Activated naive CD4-positive, alpha-beta T cell treated with anti-CD3 and anti-CD28 coated beads for 36 hours (primary cell): ENCODE data around the gene FRMD4B. TPM values are rescaled to one million over a fixed set of nuclear protein-coding genes. Genes with fewer than 3 reads are reported as not detected.

Experiments
- CTCF ChIA-PET: fragments of 350-600 bp; sonication (Branson Sonifier 250); formaldehyde crosslinking; loops from one replicate; lab custom pipeline; 2021; ENCODE audit warnings: antibody characterized with exemption; lab: Charles Lee
- DNase-seq: peaks from one replicate; pipeline ENCODE4 v3.0.0-alpha.2; 2020
- H3K27ac Mint-ChIP-seq: one replicate; pipeline ENCODE4 v1.8.0; 2021; ENCODE audit warnings: mild to moderate bottlenecking, mixed read lengths
- H3K27me3 Mint-ChIP-seq: one replicate; pipeline ENCODE4 v1.8.0; 2021; ENCODE audit warnings: low read depth, mixed read lengths
- H3K36me3 Mint-ChIP-seq: one replicate; pipeline ENCODE4 v1.8.0; 2021; ENCODE audit warnings: low read depth, mixed read lengths
- H3K4me1 Mint-ChIP-seq: one replicate; pipeline ENCODE4 v1.8.0; 2021; ENCODE audit warnings: low read depth, mixed read lengths
- H3K4me3 Mint-ChIP-seq: one replicate; pipeline ENCODE4 v1.8.0; 2021; ENCODE audit warnings: mild to moderate bottlenecking, moderate library complexity, mixed read lengths
- H3K9me3 Mint-ChIP-seq: one replicate; pipeline ENCODE4 v1.8.0; 2021; ENCODE audit warnings: mixed read lengths
- intact Hi-C: fragments of 100-400 bp; cut with micrococcal nuclease; formaldehyde crosslinking; loops from one replicate; pipeline ENCODE4 v1.15.1; 2023
- total RNA-seq, 2 experiments: library from RNA; stranded (reverse); gene quantifications; one replicate each; pipeline ENCODE4 v1.2.3, GENCODE V29; 2021

The FRMD4B gene
- total RNA-seq, 2 experiments from 2014 or later: 11.9 to 12.1 TPM

DNA sequence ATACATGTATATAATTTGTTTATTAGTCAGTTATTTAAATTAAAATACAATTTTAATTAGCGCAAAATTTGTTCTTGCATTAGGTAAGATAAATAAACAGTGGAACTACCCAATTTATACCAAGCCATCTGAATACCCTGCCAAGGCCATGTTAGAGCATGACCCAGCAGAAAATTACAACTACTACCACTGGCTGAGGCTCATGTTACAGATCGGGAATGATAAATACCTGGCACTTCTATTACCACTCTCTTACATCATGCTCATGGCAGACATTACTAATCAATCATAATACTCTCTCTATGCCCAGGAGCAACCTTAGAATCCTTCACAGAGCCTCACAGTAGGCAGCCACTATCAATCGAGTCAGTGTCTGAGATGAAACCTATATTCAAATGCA is 242.3 kb downstream of the FRMD4B start:
- no peak overlapping the region for H3K27ac Mint-ChIP-seq
- H3K36me3 Mint-ChIP-seq: no peaks in the 10 kb centered on the region
- H3K9me3 Mint-ChIP-seq: no peaks in the 10 kb centered on the region
- CTCF ChIA-PET: interaction anchor here (1.1 kb wide), 1 partner anchor 21 kb away, joined by 3 read pairs; the partner anchor contains the start of gene LMOD3
- H3K4me3 Mint-ChIP-seq: no peak overlapping the region
- DNase-seq: no peak
- peaks cover 2% of the 10 kb centered on the region for H3K27me3 Mint-ChIP-seq
- no peaks in the 10 kb centered on the region for H3K4me1 Mint-ChIP-seq
- intact Hi-C loops: no loop called here

GRCh38 chr3:69142797-69143454 is 243.0 kb downstream of the FRMD4B start:
- Mint-ChIP-seq H3K4me1 (no peaks in the 10 kb centered on the region), H3K27me3 (peaks cover 2% of the 10 kb centered on the region), H3K27ac (no peak overlapping the region), H3K36me3 (no peaks in the 10 kb centered on the region), H3K4me3 (no peak overlapping the region), H3K9me3 (no peaks in the 10 kb centered on the region)
- DNase-seq: no peak
- intact Hi-C loops: no loop called here
- CTCF ChIA-PET: interaction anchor here (0.8 to 0.9 kb wide), 2 partner anchors 19 to 111 kb away, joined by 7 to 9 read pairs; no protein-coding TSS in a partner anchor

DNA sequence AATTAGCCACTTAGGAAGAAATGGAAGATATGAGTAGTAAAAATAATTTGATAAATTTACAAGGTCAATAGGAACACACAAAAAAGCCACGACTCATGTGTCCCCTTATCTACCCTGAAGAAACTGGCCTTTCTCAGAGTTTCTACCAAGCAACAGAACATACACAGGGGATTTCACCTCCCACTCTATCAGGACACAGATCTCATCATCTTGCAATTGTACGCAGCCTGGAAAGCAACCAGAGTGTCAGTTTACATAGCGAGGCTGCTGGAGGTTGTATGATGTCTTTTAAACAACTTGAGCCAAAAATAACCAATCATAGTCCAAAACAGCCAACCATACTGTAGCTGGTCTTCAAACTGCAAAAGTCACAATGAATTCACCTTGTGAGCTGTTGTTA is 243.8 kb downstream of the FRMD4B start:
- H3K4me1 Mint-ChIP-seq: no peaks in the 10 kb centered on the region
- DNase-seq: no peak
- no peak overlapping the region for H3K27ac Mint-ChIP-seq
- no peaks in the 10 kb centered on the region for H3K9me3 Mint-ChIP-seq
- no peaks in the 10 kb centered on the region for H3K36me3 Mint-ChIP-seq
- CTCF ChIA-PET: interaction anchor here (0.8 to 0.9 kb wide), 2 partner anchors 20 to 112 kb away, joined by 7 to 9 read pairs; no protein-coding TSS in a partner anchor
- intact Hi-C loops: no loop called here
- H3K27me3 Mint-ChIP-seq: peaks cover 2% of the 10 kb centered on the region
- H3K4me3 Mint-ChIP-seq: no peak overlapping the region

- Mint-ChIP-seq H3K4me1 (no peaks in the 10 kb centered on the region), H3K27me3 (peaks cover 2% of the 10 kb centered on the region), H3K4me3 (no peak overlapping the region), H3K36me3 (no peaks in the 10 kb centered on the region), H3K9me3 (no peaks in the 10 kb centered on the region), H3K27ac (no peak overlapping the region)
- DNase-seq: no peak
- intact Hi-C loops: no loop called here
- CTCF ChIA-PET: interaction anchor here (1.1 kb wide), 1 partner anchor 20 kb away, joined by 3 read pairs; no protein-coding TSS in a partner anchor
Observed at GRCh38 chr3:69141313-69141712, 244.6 kb downstream of the FRMD4B start.

GRCh38 chr3:69137412-69137811 is 248.5 kb downstream of the FRMD4B start:
- CTCF ChIA-PET: interaction anchor here (1.8 kb wide), 1 partner anchor 13 kb away, joined by 3 read pairs; no protein-coding TSS in a partner anchor
- no peak for DNase-seq
- H3K9me3 Mint-ChIP-seq: peaks cover 2% of the 10 kb centered on the region
- no peaks in the 10 kb centered on the region for H3K4me1 Mint-ChIP-seq
- no peaks in the 10 kb centered on the region for H3K36me3 Mint-ChIP-seq
- H3K27me3 Mint-ChIP-seq: peaks cover 8% of the 10 kb centered on the region
- no peak overlapping the region for H3K4me3 Mint-ChIP-seq
- no peak overlapping the region for H3K27ac Mint-ChIP-seq
- intact Hi-C loops: no loop called here

DNA sequence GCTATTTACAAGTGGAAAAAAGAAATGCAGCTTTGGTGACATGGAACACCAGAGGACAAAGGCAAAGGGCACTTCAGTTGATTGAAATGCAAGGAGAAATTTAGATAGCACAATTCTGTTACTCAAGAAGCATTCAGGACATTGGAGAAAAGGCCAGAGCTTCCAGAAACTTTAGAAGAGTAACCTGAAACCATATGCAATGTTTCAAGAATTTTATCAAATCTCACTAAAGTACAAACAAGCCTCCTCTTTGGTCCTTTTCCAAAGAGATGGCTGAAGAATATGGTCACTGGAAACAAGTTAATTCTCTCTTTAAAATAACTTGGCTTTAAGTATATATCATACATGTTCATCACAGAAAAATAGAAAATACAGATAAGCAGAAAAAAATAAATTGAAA is 248.9 kb downstream of the FRMD4B start:
- no peak for DNase-seq
- peaks cover 2% of the 10 kb centered on the region for H3K9me3 Mint-ChIP-seq
- no peak overlapping the region for H3K4me3 Mint-ChIP-seq
- H3K27me3 Mint-ChIP-seq: peaks cover 8% of the 10 kb centered on the region
- H3K36me3 Mint-ChIP-seq: no peaks in the 10 kb centered on the region
- CTCF ChIA-PET: interaction anchor here (1.5 kb wide), 1 partner anchor 24 kb away, joined by 5 read pairs; no protein-coding TSS in a partner anchor
- H3K27ac Mint-ChIP-seq: no peak overlapping the region
- intact Hi-C loops: no loop called here
- H3K4me1 Mint-ChIP-seq: no peaks in the 10 kb centered on the region

DNA sequence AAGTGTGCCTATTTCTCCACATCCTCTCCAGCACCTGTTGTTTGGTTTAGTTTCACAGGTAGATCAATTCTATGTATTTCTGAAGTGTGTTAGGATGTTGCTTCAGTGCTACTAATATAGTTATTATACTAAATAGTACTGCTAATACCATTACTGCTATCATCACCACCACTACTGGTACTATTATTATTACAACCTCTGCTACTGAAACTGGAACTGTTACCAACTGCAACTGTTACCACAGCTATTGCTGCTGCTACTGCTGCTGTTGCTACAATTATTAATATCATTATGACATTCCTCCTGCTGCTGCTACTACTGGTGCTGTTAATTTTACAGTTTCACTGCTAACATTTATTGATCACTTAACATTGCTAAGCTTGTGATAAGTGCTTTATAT is 255.2 kb downstream of the FRMD4B start:
- CTCF ChIA-PET: interaction anchor here (0.5 to 3.5 kb wide), 2 partner anchors 10 to 28 kb away, joined by 3 to 16 read pairs; partner anchors contain the start of gene LMOD3
- DNase-seq: no peak
- no peak overlapping the region for H3K4me3 Mint-ChIP-seq

GRCh38 chr3:69129531-69129930 is 256.4 kb downstream of the FRMD4B start:
- intact Hi-C loops: no loop called here
- H3K27ac Mint-ChIP-seq: no peak overlapping the region
- H3K4me3 Mint-ChIP-seq: no peak overlapping the region
- H3K9me3 Mint-ChIP-seq: peaks cover 2% of the 10 kb centered on the region
- no peak for DNase-seq
- peaks cover 4% of the 10 kb centered on the region for H3K27me3 Mint-ChIP-seq
- CTCF ChIA-PET: interaction anchor here (0.8 kb wide), 1 partner anchor 8 kb away, joined by 3 read pairs; no protein-coding TSS in a partner anchor
- H3K36me3 Mint-ChIP-seq: no peaks in the 10 kb centered on the region
- no peaks in the 10 kb centered on the region for H3K4me1 Mint-ChIP-seq

More for the DNA sequence above, 255.2 kb downstream of the FRMD4B start:
- Mint-ChIP-seq H3K4me1 (no peaks in the 10 kb centered on the region), H3K27me3 (peaks cover 7% of the 10 kb centered on the region), H3K27ac (no peak overlapping the region), H3K9me3 (peaks cover 2% of the 10 kb centered on the region), H3K36me3 (no peaks in the 10 kb centered on the region)
- intact Hi-C loops: no loop called here

- Mint-ChIP-seq H3K4me3 (no peak overlapping the region), H3K36me3 (no peaks in the 10 kb centered on the region), H3K27ac (no peak overlapping the region), H3K4me1 (no peaks in the 10 kb centered on the region), H3K27me3 (peaks cover 2% of the 10 kb centered on the region), H3K9me3 (peaks cover 2% of the 10 kb centered on the region)
- CTCF ChIA-PET: no interaction called here
- no peak for DNase-seq
- intact Hi-C loops: no loop called here
Observed at GRCh38 chr3:69128509-69128908, 257.4 kb downstream of the FRMD4B start.

GRCh38 chr3:69126999-69127398 is 258.9 kb downstream of the FRMD4B start:
- CTCF ChIA-PET: interaction anchor here (1.1 to 2.1 kb wide), 2 partner anchors 36 to 179 kb away, joined by 3 to 10 read pairs; no protein-coding TSS in a partner anchor
- H3K9me3 Mint-ChIP-seq: no peaks in the 10 kb centered on the region
- H3K4me1 Mint-ChIP-seq: no peaks in the 10 kb centered on the region
- intact Hi-C loops: no loop called here
- H3K36me3 Mint-ChIP-seq: no peaks in the 10 kb centered on the region
- peaks cover 1% of the 10 kb centered on the region for H3K27me3 Mint-ChIP-seq
- DNase-seq: no peak
- no peak overlapping the region for H3K4me3 Mint-ChIP-seq
- no peak overlapping the region for H3K27ac Mint-ChIP-seq

GRCh38 chr3:69126216-69126615 is 259.7 kb downstream of the FRMD4B start:
- H3K4me3 Mint-ChIP-seq: no peak overlapping the region
- H3K9me3 Mint-ChIP-seq: no peaks in the 10 kb centered on the region
- intact Hi-C loops: no loop called here
- H3K27ac Mint-ChIP-seq: no peak overlapping the region
- no peaks in the 10 kb centered on the region for H3K36me3 Mint-ChIP-seq
- DNase-seq: no peak
- CTCF ChIA-PET: interaction anchor here (1.3 to 2.1 kb wide), 2 partner anchors 12 to 180 kb away, joined by 4 to 10 read pairs; no protein-coding TSS in a partner anchor
- no peaks in the 10 kb centered on the region for H3K27me3 Mint-ChIP-seq
- H3K4me1 Mint-ChIP-seq: peaks cover under 1% of the 10 kb centered on the region

DNA sequence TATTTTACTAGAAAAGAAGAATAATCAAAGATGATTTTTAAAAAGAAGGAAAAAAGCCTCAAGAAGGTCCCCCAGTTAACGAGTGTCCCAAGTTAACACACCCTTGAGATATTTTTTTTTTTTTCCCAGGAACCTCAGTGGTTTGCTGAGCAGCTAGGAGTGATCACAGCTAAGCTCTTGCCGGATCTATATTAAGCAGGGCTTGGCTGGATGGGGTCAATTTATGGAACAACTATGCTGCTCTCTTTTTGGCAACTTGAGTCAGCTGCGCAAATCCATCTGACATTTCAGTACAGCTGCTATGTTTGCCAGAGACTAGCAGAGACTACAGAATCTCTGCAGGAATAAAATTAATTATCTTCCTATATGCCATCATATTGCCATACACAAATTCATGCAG is 263.5 kb downstream of the FRMD4B start, which contains the start of gene LMOD3:
LMOD3 (minus strand) TSS at position 193 of the 400 bp plus-strand sequence. CDS start 209 bp downstream, outside the sequence.
- CTCF ChIA-PET: interaction anchor here (0.6 to 5.6 kb wide), 6 partner anchors 10 to 549 kb away, joined by 3 to 66 read pairs (median 12); no protein-coding TSS in a partner anchor
- Mint-ChIP-seq H3K4me1 (peaks cover 3% of the 10 kb centered on the region), H3K27me3 (no peaks in the 10 kb centered on the region), H3K27ac (no peak within 1 kb of the TSS), H3K9me3 (no peaks in the 10 kb centered on the region), H3K36me3 (no peaks in the 10 kb centered on the region), H3K4me3 (no peak within 1 kb of the TSS)
- intact Hi-C loops: no loop called here
- DNase-seq: no peak
